Fibroblast of peridontal ligament (primary cell): ENCODE data around the gene TOM1L1.
A peak's percentile ranks its signal among the peaks of the same experiment; 100 is the strongest.

Experiments used
- DNase-seq: peaks from one replicate; pipeline ENCODE4 v3.0.0-alpha.2; 2010; ENCODE audit errors: extremely low read depth

The TOM1L1 gene

DNA sequence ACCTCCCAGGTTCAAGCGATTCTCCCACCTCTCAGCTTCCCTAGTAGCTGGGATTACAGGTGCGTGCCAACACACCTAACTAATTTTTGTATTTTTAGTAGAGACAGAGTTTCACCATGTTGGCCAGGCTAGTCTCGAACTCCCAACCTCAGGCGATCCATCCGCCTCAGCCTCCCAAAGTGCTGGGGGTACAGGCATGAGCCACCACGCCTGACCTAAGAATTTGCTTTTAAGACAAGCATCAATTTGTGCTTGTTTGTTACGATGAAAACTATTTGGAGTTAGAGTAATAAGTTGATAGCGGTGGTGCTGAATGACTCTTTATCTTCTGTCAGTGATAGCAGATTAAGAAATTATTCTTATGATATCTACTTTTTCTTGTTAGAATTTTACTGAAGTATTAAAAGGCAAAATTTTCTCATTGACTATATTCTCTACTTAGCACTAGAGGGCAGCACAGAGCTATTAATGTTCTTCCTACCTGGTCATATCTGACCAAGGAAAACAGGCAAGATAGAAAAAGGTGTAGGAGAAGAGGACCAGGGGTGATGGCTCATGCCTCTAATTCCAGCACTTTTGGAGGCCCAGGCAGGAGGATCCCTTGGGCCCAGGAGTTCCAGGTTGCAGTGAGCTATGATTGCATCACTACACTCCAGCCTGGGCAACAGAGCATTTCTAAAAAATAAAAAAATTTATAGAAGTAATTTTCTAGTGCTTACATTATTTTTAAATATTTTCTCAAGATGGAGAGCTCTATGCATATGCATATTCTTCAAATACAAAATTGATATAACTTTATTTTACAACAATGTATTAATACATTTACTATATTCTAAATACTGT is 92.4 kb downstream of the TOM1L1 start:
- peak; percentile 69 for DNase-seq

DNA sequence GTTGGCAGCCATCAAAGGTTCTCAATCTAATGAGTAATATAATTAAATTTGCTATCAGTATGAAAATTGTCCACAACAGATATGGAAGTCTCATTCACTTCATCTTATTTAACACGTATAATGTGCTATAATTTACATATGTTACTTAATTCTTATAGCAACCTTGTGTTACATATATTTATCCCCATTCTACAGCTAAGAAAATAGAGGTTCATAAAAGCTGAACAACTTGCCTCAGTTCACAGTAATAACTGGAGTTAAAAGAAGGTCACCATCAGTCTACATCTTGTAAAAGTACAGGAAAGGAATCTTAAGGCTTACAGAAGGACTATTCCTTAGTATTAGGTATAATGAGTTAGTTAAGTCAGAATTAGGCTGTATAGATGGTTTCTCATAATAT is 95.8 kb downstream of the TOM1L1 start:
- no peak for DNase-seq

DNA sequence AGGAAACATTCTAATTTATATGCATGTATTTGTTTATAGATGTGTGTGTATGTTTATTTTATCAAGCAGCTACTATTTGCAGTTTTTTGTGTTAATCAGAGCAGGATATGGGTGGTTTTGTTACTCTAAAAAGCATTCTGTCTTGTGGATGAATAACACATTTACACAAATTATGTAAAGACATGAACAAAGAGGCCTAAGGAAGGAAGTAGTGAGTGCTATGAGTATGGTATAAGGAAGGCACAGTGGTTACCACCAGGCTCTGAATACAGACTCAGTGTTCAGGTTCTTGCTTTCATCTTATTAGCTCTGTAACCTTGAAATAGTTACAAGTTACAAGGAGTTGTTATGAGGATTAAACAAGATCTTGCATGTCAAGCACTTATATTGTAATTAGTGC is 101.8 kb downstream of the TOM1L1 start:
- no peak for DNase-seq

DNA sequence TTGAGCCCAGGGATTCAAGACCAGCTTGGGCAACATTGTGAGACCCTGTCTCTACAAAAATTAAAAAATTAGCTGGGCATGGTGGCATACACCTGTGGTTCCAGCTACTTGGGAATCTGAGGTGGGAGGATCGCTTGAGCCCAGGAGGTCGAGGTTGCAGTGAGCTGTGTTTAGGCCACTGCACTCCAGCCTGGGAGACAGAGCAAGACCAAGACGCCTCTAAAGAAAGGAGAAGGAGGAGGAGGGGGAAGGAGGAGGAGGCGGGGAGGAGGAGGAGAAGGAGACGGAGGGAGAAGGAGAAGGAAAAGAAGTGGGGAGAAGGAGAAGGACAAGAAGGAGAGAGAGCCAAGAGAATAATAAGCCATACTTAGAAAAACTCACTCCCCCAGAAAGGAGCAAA is 103.8 kb downstream of the TOM1L1 start:
- DNase-seq: no peak

DNA sequence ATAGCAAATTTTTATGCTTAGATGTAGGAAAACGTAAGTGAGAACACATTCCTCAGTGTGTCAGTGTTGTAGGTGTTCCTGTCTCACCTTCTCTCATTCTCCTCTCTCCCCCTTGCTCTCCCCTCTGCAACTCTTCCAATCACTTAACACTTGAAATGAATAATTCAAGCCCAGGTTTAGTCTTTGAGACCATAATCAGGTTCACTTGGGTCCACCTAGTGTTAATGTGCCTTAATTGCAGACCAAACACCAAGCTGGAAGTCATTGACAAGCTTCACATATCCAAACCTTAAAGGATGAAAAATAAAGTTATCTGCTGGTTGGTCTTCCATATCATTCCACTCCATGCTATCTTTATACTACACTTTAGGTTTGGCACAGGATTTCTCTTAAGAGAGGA is 104.9 kb downstream of the TOM1L1 start:
- peak; percentile 7 for DNase-seq
